IPS DF 19.7 (cell line): ENCODE measurements around the gene CDC27.
"Not testable (repeated sequence)": the region's sequence is repeated elsewhere in the genome, so short reads cannot be mapped to it uniquely, and the experiment has no call there.

Source experiments
- DNase-seq: peaks from one replicate; pipeline ENCODE4 v3.0.0-alpha.2; 2013; ENCODE audit warnings: low read depth, low spot score

Gene CDC27

DNA sequence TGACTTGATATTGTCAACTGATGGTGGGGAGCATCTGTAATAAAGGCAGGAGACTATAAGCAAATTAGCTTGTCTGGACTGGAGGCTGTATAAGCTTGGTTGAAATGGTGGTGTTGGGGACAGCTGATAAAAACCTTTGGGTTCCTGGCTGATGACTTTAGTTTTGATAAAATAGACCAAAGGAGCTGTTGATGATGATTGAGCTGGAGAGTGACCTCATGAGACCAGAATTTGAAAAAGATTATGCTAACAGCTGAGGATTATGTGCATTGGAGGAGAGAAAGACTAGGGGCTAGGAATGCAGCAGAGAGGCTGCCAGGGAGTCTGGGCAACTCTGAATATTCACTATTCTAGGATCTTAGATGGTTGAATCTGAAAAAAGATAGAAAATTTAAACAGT is 8.7 kb upstream of the CDC27 start:
- DNase-seq: no peak

DNA sequence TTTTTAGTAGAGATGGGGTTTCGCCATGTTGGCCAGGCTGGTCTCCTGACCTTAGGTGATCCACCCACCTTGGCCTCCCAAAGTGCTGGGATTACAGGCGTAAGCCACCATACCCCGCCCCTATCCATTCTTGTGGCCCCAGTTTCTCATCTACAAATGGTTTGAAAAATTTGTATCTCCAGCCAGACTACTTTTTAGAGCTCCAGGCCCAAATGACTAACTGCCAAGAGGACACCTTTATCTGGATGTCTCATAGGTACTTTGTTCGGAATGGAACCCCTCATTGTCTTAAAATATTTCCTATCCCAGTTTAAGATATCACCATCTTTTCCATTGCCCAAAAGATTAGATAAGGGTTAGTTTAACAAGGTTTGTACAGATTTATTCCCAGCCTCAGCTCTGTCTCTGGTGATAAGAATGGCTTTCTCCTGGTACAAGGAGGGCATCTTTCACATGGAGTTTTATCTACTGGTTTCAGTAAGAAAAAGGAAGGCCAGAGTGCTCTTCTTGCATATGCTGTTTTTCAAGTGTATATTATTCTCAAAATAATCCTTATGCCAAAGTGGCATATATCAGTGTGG is 4.9 kb upstream of the CDC27 start:
- DNase-seq: no peak

DNA sequence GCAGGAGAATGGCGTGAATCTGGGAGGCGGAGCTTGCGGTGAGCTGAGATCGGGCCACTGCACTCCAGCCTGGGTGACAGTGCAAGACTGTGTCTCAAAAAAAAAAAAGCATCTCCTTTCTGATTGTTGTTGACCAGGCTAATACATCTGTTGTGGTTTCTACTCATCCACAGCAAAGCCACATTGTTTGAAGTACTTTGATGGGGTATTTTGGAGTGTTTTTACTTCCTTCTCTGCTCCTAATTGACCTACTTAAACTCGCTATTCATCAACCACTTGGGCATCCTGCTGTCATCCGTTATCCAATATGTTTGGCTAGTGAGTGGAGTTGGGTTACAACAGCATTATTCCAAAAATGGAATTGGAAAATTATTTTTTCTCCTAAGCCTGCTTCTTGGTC is 3.5 kb upstream of the CDC27 start:
- no peak for DNase-seq

DNA sequence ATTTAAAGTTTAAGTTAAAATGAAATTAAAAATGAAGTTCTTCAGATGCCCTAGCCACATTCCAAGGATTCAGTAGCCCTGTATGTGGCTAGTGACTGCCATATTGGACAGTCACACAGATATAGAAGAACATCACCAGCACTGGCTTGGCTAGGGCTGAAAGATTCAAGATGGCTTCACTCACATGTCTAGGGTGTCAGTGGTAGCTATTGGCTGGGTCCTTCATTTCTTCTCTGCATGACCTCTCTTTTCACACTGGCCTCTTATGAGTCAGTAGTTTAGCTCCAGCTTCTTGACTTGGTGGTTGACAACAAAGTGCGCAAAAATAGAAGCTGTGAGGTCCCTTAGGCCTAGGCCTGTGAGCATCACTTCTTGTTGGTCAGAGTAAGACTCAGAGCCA is 1.7 kb upstream of the CDC27 start:
- DNase-seq: no peak

DNA sequence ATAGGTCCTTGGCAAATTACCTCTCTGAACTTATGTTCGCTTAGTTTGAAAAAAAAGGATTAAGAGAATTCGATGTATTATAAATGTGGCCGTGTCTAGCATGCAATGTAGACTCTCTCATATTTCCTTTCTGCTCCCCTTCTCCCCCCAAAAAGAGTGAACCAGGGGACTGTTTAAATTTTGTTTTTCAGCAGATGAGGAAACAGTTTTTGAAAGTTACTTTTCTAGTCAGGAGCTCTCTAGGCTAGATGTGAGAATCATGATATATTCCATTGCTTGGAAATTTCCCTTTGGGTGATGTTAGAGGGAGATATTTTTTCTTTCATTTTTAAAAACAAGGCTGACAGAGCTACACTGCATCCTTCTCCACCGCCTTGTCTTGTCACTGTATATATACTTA is 1.1 kb upstream of the CDC27 start:
- no peak for DNase-seq

DNA sequence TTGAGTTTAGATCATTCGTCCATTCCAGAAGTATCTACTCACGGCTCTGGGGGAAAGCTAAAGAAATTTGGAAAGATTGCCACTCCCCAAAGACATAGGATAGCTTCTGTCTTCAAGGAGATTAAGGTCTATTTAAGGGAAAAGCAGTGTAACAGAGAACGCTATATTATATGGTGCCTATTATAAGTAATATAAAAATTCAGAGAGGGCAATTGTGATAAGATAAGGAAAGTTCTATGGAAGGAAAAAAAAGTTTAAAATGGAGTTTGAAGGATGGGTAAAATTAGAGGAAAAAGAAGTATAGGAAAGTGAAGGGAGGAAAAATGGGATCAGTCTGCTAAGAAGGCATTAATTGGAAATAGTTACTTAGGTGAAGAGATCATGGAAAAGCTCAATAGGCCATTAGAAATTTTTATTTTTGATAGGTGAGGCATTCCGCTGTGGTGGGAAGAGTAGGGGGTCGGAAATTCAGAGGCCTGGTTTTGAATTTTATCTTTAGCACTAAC is 690 bp upstream of the CDC27 start:
- no peak for DNase-seq

DNA sequence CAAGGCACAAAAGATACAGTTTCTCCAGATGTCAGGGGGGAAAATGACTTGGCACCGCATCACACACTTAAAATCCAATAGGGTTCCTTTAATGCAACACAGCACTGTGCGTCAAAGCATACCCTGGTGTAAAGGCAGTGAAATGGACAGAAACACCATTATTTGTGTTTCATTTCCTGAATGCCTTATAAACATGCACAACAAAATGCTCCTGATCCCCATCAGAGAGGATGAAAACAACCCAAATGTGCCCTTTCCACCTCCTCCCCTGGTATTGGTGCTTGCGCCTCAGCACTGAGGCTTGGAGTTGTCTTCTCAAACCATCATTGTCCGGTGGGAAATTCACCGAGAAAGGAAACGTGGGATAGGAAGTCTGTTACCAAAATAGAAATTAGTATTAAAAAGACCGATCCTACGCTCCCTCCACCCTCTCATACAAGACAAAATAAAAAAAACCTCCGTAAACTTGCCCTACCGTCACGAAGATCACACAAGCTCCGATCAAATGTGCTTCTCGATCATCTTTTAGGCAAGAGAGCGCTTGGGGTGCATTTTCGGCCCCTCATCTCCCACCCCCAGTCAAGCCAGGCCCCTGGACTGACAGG is 722 bp downstream of the CDC27 start:
- no peak for DNase-seq

DNA sequence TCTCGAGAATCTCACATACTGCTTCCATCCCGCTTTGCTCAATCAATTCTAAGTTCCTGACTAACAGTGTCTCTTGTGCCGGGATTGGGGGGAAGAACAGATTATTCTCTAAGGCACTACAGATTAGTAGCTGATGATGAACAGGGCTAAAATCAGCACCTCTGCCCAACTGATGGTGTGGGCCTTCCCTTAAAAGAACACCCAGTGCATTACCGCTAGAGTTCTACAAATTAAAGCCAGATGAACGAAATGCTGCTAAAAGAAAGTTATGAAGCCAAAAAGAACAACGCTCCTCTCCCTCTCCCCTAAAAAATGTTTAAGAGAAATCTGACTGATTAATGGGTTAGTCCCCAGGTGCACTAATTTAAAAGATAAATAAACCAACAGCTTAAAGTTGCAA is 4.4 kb downstream of the CDC27 start:
- DNase-seq: no peak

DNA sequence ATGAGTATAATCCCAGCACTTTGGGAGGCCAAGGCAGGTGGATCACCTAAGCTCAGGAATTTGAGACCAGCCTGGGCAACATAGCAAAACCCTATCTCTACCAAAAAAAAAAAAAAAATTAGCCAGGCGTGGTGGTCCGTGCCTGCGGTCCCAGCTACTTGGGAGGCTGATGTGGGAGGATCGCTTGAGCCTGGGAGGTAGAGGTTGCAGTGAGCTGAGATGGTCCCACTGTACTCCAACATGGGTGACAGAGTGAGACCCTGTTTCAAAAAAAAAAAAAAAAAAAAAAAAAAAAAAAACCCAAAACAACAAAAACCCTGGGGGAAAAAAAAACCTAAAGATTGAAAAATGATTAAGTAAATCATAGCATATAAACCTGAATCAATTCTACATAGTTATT is 8.1 kb downstream of the CDC27 start:
- not testable (repeated sequence) for DNase-seq

DNA sequence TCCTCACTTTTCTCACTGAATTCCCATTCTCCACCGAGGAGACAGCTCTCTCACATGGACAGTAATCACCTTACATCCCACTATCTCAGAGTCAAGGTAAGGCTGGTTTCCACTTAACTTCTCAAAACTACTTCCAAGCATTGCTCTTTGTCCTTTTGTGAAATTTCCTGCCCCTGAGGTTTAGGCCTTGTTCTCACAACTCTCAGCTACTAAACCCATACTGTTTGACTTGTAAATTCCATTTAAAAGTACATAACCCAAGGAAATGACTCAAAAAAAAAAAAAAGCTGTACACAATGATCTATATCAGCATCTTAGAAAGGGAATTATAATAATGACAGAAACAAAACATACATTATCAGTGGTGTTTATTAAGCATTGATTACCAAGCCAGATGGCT is 8.8 kb downstream of the CDC27 start:
- no peak for DNase-seq

DNA sequence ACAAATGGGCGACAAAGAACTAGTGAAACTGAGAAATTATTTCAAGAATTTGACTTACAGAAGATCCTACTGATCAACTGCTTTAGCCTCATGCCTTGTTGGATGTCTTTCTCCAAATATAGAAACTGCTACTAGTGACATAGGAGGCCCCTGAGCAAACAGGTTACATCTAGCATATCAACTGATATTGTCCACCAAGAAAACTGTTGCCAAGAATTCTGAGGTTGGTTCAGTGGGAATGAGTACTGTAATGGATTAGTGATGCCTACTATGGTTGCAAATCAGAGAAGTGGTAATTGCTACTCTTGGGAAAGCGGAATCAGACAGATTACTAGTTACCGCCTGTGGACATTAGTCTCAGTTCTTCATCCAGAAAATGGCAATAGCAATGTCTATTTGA is 10.0 kb downstream of the CDC27 start:
- DNase-seq: no peak

DNA sequence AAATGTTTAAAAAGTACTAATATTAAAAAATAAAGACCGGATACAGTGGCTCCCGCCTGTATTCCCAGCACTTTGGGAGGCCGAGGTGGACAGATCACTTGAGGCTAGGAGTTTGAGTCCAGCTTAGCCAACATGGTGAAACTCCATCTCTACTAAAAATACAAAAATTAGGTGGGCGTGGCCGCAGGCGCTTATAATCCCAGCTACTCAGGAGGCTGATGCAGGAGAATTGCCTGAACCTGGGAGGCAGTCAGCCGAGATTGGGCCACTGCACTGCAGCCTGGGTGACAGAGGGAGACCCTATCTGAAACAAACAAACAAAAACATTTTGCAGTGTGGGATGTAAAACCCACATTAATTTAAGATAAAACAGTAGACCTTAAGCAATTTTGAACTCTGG is 11.8 kb downstream of the CDC27 start:
- no peak for DNase-seq

DNA sequence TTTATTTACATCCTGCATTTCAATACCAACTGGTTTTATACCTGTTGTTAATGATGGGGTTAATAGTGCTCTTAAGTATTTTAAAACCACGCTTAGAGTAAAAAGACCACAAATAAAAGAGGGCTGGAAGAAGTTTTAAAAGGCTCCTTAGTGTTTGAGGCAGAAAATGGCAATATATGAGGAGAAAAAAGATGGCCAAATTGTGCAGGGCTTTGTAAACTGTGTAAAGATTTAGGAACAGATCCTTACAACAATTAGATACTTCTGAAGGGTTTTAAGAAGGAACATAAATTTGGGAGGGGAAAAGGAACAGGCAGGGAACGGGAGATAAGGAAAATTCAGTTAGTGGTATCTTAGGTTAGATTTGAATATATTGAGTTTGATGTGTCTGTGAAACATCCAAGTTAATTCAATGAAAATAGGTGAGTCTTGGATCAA is 12.7 kb downstream of the CDC27 start:
- DNase-seq: no peak

DNA sequence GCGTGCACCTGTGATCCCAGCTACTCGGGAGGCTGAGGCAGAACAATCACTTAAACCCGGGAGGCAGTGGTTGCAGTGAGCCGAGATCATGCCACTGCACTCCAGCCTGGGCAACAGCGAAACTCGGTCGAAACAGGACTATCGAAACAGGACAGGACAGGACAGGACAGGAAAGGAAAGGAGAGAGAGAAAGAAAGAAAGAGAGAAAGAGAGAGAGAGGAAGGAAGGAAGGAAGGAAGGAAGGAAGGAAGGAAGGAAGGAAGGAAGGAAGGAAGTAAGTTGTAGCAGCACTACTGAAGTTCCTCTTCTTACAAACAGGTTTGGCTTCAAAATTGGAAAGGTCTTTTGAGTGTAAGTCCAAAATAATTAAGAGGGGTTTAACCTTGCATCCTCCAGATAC is 14.3 kb downstream of the CDC27 start:
- DNase-seq: not testable (repeated sequence)

DNA sequence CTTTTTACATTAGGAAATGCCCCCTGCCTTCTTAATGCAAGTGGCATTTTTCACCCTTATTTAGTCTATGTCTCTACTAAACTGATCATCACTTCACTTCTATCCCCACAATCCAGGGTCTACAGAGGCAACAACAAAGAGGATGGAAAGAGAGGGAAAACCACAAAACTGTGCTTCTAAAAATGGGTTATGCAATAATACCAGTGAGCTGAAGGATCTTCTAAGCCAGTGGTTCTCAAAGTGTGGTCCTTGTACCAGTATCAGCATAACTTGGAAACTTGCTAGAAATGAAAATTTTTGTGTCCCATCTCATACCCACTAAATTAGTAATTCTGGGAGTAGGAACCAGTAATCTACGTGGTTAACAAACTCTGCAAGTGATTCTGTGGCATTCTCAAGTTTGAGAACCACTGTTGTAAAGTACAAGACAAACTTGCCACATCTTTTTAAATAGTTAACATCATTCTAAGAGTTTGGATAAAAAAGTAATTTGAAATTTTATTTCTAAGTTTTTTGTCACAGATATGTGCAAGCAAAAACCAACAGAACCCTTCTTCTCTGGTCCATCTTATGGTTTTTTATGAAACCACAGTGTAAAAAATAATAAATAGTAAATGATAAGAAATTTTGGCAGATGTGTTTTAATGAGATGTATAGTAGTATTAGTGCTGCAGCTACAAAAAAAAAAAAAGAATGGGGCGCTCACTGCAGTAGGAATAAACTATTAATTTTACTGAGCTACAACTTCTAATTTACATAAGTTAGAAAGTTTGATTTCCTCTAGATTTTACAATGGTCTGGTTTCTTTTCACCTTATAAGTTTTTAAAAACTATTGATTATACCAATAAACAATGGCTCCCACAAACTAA is 16.2 kb downstream of the CDC27 start:
- DNase-seq: no peak

DNA sequence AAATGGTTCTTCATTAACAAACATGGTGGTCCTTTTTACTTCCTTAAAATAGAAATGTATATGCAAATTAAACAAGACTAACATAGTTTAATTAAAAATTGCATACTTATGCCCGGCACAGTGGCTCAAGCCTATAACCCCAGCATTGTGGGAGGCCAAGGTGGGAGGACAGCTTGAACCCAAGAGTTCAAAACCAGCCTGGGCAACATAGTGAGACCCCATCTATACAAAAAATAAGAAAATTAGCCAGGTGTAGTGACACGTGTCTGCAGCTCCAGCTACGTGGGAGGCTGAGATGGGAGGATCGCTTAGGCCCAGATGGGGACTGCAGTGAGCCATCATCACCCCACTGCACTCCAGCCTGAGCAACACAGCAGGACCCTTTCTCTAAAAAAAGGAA is 18.4 kb downstream of the CDC27 start:
- no peak for DNase-seq

DNA sequence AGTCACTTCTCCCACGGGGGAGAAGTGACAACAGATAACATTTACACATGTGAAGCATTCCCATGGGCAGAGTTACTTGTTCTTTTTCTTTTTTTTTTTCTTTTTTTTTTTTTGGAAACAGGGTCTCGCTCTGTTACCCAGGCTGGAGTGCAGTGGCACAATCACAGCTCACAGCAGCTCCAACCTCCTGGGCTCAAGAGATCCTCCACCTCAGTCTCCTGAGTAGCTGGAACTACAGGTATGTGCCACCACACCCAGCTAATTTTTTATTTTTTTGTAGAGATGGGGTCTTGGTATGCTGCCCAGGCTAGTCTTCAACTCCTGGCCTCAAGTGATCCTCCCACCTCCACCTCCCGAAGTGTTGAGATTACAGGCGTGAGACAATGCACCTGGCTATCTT is 20.2 kb downstream of the CDC27 start:
- DNase-seq: not testable (repeated sequence)

DNA sequence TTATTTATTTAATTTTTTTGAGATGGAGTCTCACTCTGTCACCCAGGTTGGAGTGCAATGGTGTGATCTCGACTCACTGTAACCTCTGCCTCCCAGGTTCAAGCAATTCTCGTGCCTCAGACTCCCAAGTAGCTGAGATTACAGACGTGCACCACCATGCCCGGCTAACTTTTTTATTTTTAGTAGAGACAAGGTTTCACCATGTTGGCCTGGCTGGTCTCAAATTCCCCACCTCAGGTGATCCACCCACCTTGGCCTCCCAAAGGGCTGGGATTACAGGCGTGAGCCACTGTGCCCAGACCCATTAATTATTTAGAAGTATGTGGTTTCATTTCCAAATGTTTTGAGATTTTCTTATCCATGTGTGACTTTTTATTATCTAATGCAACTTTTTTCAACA is 22.2 kb downstream of the CDC27 start:
- DNase-seq: not testable (repeated sequence)

DNA sequence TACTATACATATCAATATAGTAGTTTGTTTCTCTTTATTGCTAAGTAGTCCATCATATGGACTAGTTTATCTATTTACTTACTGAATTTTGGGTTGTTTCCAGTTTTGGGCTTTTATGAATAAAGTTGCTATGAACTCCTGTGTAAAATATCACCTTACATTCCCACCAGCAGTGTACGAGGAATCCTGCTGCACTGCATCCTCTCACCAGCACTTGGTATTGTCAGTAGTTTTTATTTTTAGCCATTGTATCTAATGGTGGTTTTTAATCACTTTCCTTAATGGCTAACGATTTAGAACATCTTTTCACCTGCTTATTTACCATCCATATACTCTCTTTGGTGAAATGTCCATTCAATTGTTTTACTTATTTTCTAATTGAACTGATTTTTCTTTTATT is 24.0 kb downstream of the CDC27 start:
- no peak for DNase-seq

DNA sequence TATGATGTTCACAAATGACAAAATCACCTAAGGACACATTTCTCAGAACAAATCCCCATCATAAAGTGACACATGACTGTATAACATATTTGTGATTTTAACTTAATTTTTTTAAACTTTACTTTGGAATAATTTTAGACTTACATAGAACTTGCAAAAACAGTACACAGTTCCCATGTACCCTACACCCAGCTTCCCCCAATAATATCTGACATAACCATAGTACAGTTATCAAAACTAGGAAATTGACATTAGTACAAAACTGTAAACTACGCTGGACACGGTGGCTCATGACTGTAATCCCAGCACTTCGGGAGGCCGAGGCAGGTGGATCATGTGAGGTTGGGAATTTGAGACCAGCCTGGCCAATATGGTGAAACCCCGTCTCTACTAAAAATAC is 24.8 kb downstream of the CDC27 start:
- no peak for DNase-seq

DNA sequence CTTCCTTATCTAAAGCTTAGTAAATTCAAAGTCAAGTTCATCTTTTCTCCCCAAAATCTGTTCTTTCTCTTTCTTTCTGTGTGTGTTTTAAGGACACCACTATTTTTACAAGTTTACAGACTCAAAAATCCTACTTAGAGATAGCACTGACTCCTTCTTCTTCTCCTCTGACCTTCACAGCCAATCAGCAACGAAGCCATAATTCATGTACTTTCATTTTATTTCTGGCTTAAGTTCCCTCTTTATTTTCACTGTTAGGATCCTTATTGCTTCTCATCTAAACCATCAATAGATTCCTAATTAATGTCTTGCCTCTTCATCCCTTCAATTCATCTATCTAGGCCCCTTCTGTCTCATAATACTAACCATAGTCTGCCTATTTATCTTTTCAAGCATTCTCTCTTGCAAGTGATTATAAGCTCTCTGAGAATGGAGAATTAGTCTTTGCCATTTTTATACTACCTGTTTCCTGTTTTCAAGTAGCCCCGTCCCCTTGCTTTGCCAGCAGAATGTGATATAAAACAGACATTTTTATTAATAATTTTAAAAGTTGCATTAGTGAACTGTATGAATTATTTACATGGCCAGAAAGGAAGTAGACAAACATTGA is 27.0 kb downstream of the CDC27 start:
- no peak for DNase-seq

DNA sequence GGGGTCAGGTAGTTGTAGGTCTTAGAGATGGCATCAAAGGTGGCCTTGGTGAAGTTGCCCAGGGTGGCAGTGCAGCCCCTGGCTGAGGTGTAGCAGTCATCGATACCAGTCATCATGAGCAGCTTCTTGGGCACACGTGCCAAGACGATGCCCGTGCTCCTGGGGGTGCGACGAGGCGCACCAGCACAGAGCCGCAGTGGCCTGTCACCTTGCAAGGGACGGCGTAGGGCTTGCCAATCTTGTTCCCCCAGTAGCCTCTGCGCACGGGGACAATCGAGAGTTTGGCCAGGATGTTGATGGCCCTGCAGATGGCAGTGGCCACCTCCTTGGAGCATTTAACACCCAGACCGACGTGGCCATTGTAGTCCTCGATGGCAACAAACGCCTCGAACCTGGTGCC is 29.8 kb downstream of the CDC27 start:
- no peak for DNase-seq
